Mesenchymal stem cell (in vitro differentiated cells and primary cell): ENCODE measurements around the gene PEX10.

ENCODE experiments used
- DNase-seq: peaks from one replicate; pipeline ENCODE4 v3.0.0-alpha.2; 2013
- H2AFZ ChIP-seq: one replicate; pipeline ENCODE4 v1.6.1; 2013; ENCODE audit warnings: low read depth, mild to moderate bottlenecking, control low read depth, inconsistent platforms, low read length, moderate library complexity
- H2AK5ac ChIP-seq: 2 replicates; pipeline ENCODE4 v1.6.1; 2013; ENCODE audit warnings: low read length, moderate library complexity, mild to moderate bottlenecking, inconsistent platforms; ENCODE audit not compliant: severe bottlenecking
- H2BK120ac ChIP-seq: one replicate; pipeline ENCODE4 v1.6.1; 2013; ENCODE audit warnings: low read depth, mild to moderate bottlenecking, inconsistent platforms, low read length, moderate library complexity
- H2BK12ac ChIP-seq, 2 experiments: one replicate each; pipeline ENCODE4 v1.6.1; 2013; ENCODE audit warnings: inconsistent platforms in 2 of 2, low read length in 2 of 2, mild to moderate bottlenecking in 2 of 2, moderate library complexity in 2 of 2, control low read depth in 1 of 2
- H2BK15ac ChIP-seq: one replicate; pipeline ENCODE4 v1.6.1; 2013; ENCODE audit warnings: mild to moderate bottlenecking, low read depth, inconsistent platforms; ENCODE audit not compliant: poor library complexity, severe bottlenecking
- H2BK5ac ChIP-seq: 2 replicates; pipeline ENCODE4 v1.6.1; 2013; ENCODE audit warnings: low read depth, mild to moderate bottlenecking, low read length, control low read depth, inconsistent platforms; ENCODE audit not compliant: poor library complexity, severe bottlenecking
- H3K14ac ChIP-seq, 2 experiments: one replicate each; pipeline ENCODE4 v1.6.1; 2013; ENCODE audit warnings: inconsistent platforms in 2 of 2, low read length in 2 of 2, control low read depth in 1 of 2, mild to moderate bottlenecking in 1 of 2, moderate library complexity in 1 of 2
- H3K18ac ChIP-seq, 2 experiments: one replicate each; pipeline ENCODE4 v1.6.1; 2013; ENCODE audit warnings: inconsistent platforms in 2 of 2, low read length in 2 of 2, control low read depth in 1 of 2, low read depth in 1 of 2, mild to moderate bottlenecking in 1 of 2
- H3K23ac ChIP-seq, 2 experiments: one replicate each; pipeline ENCODE4 v1.6.1; 2013; ENCODE audit warnings: inconsistent platforms in 2 of 2, low read length in 2 of 2, mild to moderate bottlenecking in 2 of 2, moderate library complexity in 2 of 2, control low read depth in 1 of 2
- H3K27ac ChIP-seq: 2 replicates; pipeline ENCODE4 v1.5.1; 2013; ENCODE audit warnings: mild to moderate bottlenecking, moderate library complexity, low read length, control low read depth, inconsistent platforms; ENCODE audit not compliant: poor library complexity, severe bottlenecking
- H3K27me3 ChIP-seq, 2 experiments: 2 replicates each; pipeline versions ENCODE4 v1.6.1 to v1.7.0; 2013; ENCODE audit warnings: low read length in 2 of 2, mild to moderate bottlenecking in 2 of 2, moderate library complexity in 2 of 2, control low read depth in 1 of 2, inconsistent platforms in 1 of 2; ENCODE audit not compliant: control insufficient read depth in 1 of 2, insufficient read depth in 1 of 2
- H3K36me3 ChIP-seq, 2 experiments: 2 replicates each; pipeline versions ENCODE4 v1.6.1 to v1.7.0; 2013; ENCODE audit warnings: low read length in 2 of 2, control low read depth in 1 of 2, inconsistent platforms in 1 of 2, low read depth in 1 of 2, mild to moderate bottlenecking in 1 of 2; ENCODE audit not compliant: insufficient read depth in 2 of 2, control insufficient read depth in 1 of 2
- H3K4ac ChIP-seq, 2 experiments: one replicate each; pipeline ENCODE4 v1.6.1; 2013; ENCODE audit warnings: inconsistent platforms in 2 of 2, low read length in 2 of 2, mild to moderate bottlenecking in 2 of 2, moderate library complexity in 2 of 2, control low read depth in 1 of 2, low read depth in 1 of 2
- H3K4me1 ChIP-seq: 2 replicates; pipeline ENCODE4 v1.6.1; 2013; ENCODE audit warnings: low read depth, low read length, control low read depth; ENCODE audit not compliant: control insufficient read depth, insufficient read depth
- H3K4me2 ChIP-seq: 2 replicates; pipeline ENCODE4 v1.6.1; 2013; ENCODE audit warnings: low read length, mild to moderate bottlenecking, inconsistent platforms; ENCODE audit not compliant: poor library complexity, severe bottlenecking
- H3K4me3 ChIP-seq, 2 experiments: 2 replicates each; pipeline versions ENCODE4 v1.5.1 to v1.7.0; 2013; ENCODE audit warnings: low read length in 2 of 2, mild to moderate bottlenecking in 2 of 2, control low read depth in 1 of 2, low read depth in 1 of 2; ENCODE audit not compliant: insufficient read depth in 1 of 2
- H3K79me1 ChIP-seq: replicated peaks from 2 replicates; pipeline ENCODE4 v1.6.1; 2013; ENCODE audit warnings: mild to moderate bottlenecking, control low read depth, low read length, inconsistent platforms; ENCODE audit not compliant: poor library complexity, severe bottlenecking
- H3K9ac ChIP-seq: 2 replicates; pipeline ENCODE4 v1.7.0; 2013; ENCODE audit warnings: mild to moderate bottlenecking, low read length, moderate library complexity
- H3K9me3 ChIP-seq: 2 replicates; pipeline ENCODE4 v1.7.0; 2013; ENCODE audit warnings: mild to moderate bottlenecking, low read length; ENCODE audit not compliant: control insufficient read depth
- H4K8ac ChIP-seq: one replicate; pipeline ENCODE4 v1.6.1; 2013; ENCODE audit warnings: inconsistent platforms, mild to moderate bottlenecking, low read length, moderate library complexity
- H4K91ac ChIP-seq: one replicate; pipeline ENCODE4 v1.6.1; 2013; ENCODE audit warnings: mild to moderate bottlenecking, low read length, inconsistent platforms
- WGBS: methylation state at CpG from one replicate; pipeline ENCODE4 v1.1.7; 2013; ENCODE audit warnings: mixed read lengths; 5-methylcytosine and 5-hydroxymethylcytosine counted together

PEX10 gene

DNA sequence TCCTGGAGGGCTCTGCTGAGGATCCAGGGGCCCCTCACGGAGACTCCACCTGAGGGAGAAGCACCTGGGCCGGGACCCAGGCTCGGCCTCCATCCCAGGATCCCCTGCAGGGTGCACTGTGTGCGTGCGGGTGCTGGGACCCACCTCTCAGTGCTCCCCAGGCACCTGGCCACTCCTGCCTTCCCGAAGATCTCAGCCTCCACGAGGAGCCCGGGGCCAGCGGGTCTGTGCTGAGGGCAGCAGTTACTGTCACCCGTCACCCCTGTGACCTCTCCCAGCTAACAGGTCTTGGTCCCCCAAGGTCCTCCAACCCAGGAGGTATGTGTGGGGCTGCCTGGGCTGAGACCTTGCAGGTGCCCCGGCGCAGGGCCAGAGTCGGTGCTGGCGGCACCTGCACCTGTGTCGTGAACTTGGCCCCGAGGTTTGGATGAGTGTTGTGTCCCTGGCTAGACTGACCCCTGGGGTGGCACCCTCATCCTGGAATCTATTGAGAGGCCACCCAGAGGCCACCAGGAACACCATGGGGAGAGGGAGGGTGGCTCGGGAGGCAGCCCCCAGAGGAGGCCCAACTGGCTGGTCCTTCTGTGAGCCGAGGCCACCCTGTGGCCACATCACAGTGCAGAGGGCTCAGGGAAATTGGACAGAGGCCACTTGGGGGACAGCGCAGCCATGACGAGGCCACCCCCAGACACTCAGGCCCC is 38.7 kb downstream of the PEX10 start:
- Histone ChIP-seq H3K23ac (no peak overlapping the region), H2BK5ac (no peak overlapping the region), H3K36me3 (peaks cover 0 to 3% of the 10 kb centered on the region in 2 experiments), H2BK120ac (no peak overlapping the region), H4K91ac (no peak overlapping the region), H3K4me3 (no peak overlapping the region), H4K8ac (no peak overlapping the region), H3K79me1 (no peaks in the 10 kb centered on the region), H3K27me3 (peaks cover 0 to 3% of the 10 kb centered on the region in 2 experiments), H2AFZ (no peak overlapping the region), H2AK5ac (no peak overlapping the region), H3K27ac (no peak overlapping the region), H3K9me3 (no peaks in the 10 kb centered on the region), H3K9ac (no peak overlapping the region), H2BK12ac (no peak overlapping the region), H3K4me2 (no peak overlapping the region), H3K4me1 (peaks cover 13% of the 10 kb centered on the region), H3K14ac (no peak overlapping the region), H2BK15ac (peak overlapping the region; percentile 8), H3K18ac (no peak overlapping the region), H3K4ac (no peak overlapping the region)
- DNase-seq: no peak
- 91% methylated on average over 20 of the region's 20 CpGs for WGBS

DNA sequence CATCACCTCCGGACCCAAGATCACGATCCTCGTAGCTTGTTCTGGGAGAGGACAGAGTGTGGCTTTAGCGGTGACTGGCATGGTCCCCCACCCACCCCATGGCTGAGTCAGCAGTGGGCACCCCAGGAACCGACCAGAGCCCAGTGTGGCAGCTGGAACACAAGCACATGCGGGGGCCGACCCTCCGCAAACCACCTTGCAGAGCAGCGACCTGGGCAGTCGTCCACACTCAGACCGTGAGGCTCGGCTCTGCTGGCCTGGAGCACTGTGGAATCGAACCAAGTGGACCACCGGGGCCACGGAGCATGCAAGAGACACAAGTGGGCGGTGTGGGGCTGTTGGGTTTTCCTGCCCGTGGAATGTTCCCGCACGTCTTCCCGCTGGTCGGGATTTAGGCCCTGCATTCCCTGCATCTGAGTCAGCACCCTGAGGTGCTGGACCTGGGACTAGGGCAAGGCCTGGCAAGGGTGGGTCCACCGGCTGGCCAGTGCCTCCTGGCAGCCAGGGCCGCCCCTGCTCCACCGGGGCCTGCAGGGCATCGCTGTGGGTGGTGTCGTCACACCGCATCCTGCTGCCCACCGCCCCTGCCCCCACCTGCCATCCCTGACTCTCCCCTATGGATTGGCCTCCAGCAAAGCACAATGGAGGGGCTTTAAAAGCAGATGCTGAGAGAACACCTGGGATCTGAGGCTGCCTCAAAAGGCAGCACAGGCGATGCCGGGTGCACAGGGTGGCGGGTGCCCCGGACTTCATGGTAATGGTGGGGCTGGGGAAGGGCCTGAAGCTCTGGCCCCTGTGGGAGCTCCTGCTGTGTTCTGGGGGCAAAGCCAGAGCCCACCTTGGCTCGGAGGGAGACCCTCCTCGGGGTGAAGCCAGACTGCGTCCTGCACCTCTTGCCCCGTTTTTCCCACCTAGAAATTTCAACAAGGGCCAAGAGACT is 39.5 kb downstream of the PEX10 start:
- H3K4ac ChIP-seq: no peak overlapping the region
- H4K91ac ChIP-seq: peak overlapping the region; percentile 36
- no peaks in the 10 kb centered on the region for H3K79me1 ChIP-seq
- no peak overlapping the region for H2BK120ac ChIP-seq
- H2BK15ac ChIP-seq: no peak overlapping the region
- no peak overlapping the region for H3K9ac ChIP-seq
- DNase-seq: no peak
- no peak overlapping the region for H2AFZ ChIP-seq
- peaks cover 13% of the 10 kb centered on the region for H3K4me1 ChIP-seq
- no peak overlapping the region for H3K27ac ChIP-seq
- peaks cover 0 to 3% of the 10 kb centered on the region in 2 experiments for H3K36me3 ChIP-seq
- no peak overlapping the region for H2BK5ac ChIP-seq
- no peak overlapping the region for H4K8ac ChIP-seq
- no peak overlapping the region for H2AK5ac ChIP-seq
- H3K27me3 ChIP-seq: peaks cover 0 to 3% of the 10 kb centered on the region in 2 experiments
- no peak overlapping the region for H3K4me3 ChIP-seq
- H2BK12ac ChIP-seq: no peak overlapping the region
- no peaks in the 10 kb centered on the region for H3K9me3 ChIP-seq
- no peak overlapping the region for H3K14ac ChIP-seq
- H3K4me2 ChIP-seq: no peak overlapping the region
- no peak overlapping the region for H3K23ac ChIP-seq
- no peak overlapping the region for H3K18ac ChIP-seq
- 88% methylated on average over 32 of the region's 36 CpGs for whole genome bisulfite sequencing

DNA sequence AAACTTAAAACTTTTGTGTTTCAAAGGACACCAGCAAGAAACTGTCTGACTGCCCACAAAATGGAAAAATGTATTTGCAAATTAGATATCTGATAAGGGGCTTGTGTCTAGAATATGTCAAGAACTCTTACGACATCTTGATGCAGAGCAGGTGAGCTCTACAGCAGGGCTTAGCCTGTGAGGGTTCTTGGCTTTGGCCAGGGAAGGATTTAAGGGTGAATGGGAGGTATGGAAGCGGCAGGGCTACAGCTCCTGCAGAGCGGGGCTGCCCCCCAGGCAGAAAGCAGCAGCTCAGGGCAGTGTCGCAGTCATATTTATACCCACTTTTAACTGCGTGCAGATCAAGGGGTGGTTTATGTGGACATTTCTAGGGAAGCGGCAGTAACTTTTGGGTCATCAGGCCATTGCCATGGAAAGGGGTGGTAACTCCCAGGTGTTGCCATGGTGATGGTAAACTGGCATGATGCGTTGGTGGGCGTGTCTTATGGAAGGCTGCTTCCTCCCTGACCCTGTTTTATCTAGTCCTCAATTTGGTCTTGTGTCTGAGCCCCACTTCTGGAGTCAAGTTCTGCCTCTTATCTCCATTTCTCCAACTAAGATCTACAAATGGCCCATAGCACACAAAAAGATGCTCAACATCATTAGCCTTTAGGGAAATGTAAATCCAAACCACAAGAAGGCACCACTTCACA is 44.2 kb downstream of the PEX10 start:
- Histone ChIP-seq H3K14ac (no peak overlapping the region), H3K4me2 (no peak overlapping the region), H2BK5ac (no peak overlapping the region), H2BK15ac (no peak overlapping the region), H3K36me3 (peaks cover 0 to 3% of the 10 kb centered on the region in 2 experiments), H3K4me1 (peaks cover 8% of the 10 kb centered on the region), H2AK5ac (no peak overlapping the region), H3K27me3 (no peaks in the 10 kb centered on the region), H4K8ac (no peak overlapping the region), H3K18ac (no peak overlapping the region), H3K9ac (no peak overlapping the region), H3K9me3 (peaks cover 4% of the 10 kb centered on the region), H4K91ac (no peak overlapping the region), H2AFZ (no peak overlapping the region), H2BK120ac (no peak overlapping the region), H3K27ac (no peak overlapping the region), H3K79me1 (no peaks in the 10 kb centered on the region), H3K23ac (no peak overlapping the region), H3K4ac (no peak overlapping the region), H2BK12ac (no peak overlapping the region), H3K4me3 (no peak overlapping the region)
- WGBS: 96% methylated on average over 8 of the region's 8 CpGs
- DNase-seq: no peak
